ENCODE results near the gene CTNNBL1.

- TF ChIP-seq CTCF (IDR thresholded peaks at IDR 0.05) (no peak), POLR2A (IDR thresholded peaks at IDR 0.05) (no peak)
Observed at GRCh38 chr20:37816003-37816402, 122.2 kb downstream of the CTNNBL1 start.

Data from testis (tissue), 2 donors.